GM23338 (cell line): ENCODE data around the gene PLA2G2E. TPM values are rescaled to one million over a fixed set of nuclear protein-coding genes. Genes with fewer than 3 reads are reported as not detected.
A peak's percentile ranks its signal among the peaks of the same experiment; 100 is the strongest.

Experiments used
- ATAC-seq: fragments of 200-7000 bp; cut with Tn5 transposase; 3 replicates; pipeline ENCODE4 v1.9.1; 2020
- DNase-seq: peaks from one replicate; pipeline ENCODE4 v3.0.0-alpha.2; 2015; ENCODE audit warnings: low spot score
- H2AFZ ChIP-seq: fragments of 200-600 bp; sonication (generic); 2 replicates; pipeline ENCODE4 v1.8.0; 2016; ENCODE audit warnings: antibody characterized with exemption, mild to moderate bottlenecking, moderate library complexity
- H3F3A ChIP-seq: fragments of 200-600 bp; sonication (generic); replicated peaks from 2 replicates; pipeline ENCODE4 v1.8.0; 2017; ENCODE audit warnings: antibody characterized with exemption, mixed run types, low read depth
- H3K27ac ChIP-seq: fragments of 200-600 bp; sonication (generic); 2 replicates; pipeline ENCODE4 v1.6.1; 2016; ENCODE audit warnings: low read depth
- H3K27me3 ChIP-seq: fragments of 200-600 bp; sonication (generic); 2 replicates; pipeline ENCODE4 v1.8.0; 2016; ENCODE audit warnings: mild to moderate bottlenecking, mixed run types, moderate library complexity; ENCODE audit not compliant: insufficient read depth
- H3K36me3 ChIP-seq: fragments of 200-600 bp; sonication (generic); 2 replicates; pipeline ENCODE4 v1.8.0; 2016; ENCODE audit warnings: mild to moderate bottlenecking; ENCODE audit not compliant: insufficient read depth
- H3K4me1 ChIP-seq: fragments of 200-600 bp; sonication (generic); 2 replicates; pipeline ENCODE4 v1.8.0; 2016; ENCODE audit warnings: mild to moderate bottlenecking, moderate library complexity; ENCODE audit not compliant: insufficient read depth
- H3K4me2 ChIP-seq: fragments of 200-600 bp; sonication (generic); 2 replicates; pipeline ENCODE4 v1.7.1; 2017; ENCODE audit warnings: mixed run types
- H3K4me3 ChIP-seq: fragments of 200-600 bp; sonication (generic); 2 replicates; pipeline ENCODE4 v1.6.1; 2016; ENCODE audit warnings: mixed run types
- H3K79me2 ChIP-seq: fragments of 200-600 bp; sonication (generic); replicated peaks from 2 replicates; pipeline ENCODE4 v1.8.0; 2017; ENCODE audit warnings: mild to moderate bottlenecking; ENCODE audit not compliant: insufficient read depth
- H3K9me2 ChIP-seq: fragments of 200-600 bp; sonication (generic); 2 replicates; pipeline ENCODE4 v1.8.0; 2017; ENCODE audit not compliant: insufficient read depth
- H4K20me1 ChIP-seq: fragments of 200-600 bp; sonication (generic); replicated peaks from 2 replicates; pipeline ENCODE4 v1.8.0; 2017; ENCODE audit warnings: mild to moderate bottlenecking; ENCODE audit not compliant: insufficient read depth
- H3K27ac Mint-ChIP-seq: 2 replicates; pipeline ENCODE4 v1.8.0; 2020; ENCODE audit warnings: inconsistent platforms, mild to moderate bottlenecking, moderate library complexity, mixed read lengths
- H3K27me3 Mint-ChIP-seq: 3 replicates; pipeline ENCODE4 v1.8.0; 2022; ENCODE audit warnings: low read depth, mild to moderate bottlenecking, moderate library complexity, mixed read lengths, inconsistent platforms; ENCODE audit not compliant: insufficient read depth, poor library complexity
- H3K36me3 Mint-ChIP-seq: 3 replicates; pipeline ENCODE4 v1.8.0; 2021; ENCODE audit warnings: low read depth, mild to moderate bottlenecking, inconsistent platforms, moderate library complexity, mixed read lengths
- H3K4me1 Mint-ChIP-seq: 3 replicates; pipeline ENCODE4 v1.8.0; 2020; ENCODE audit warnings: mild to moderate bottlenecking, inconsistent platforms, mixed read lengths
- H3K4me3 Mint-ChIP-seq: 3 replicates; pipeline ENCODE4 v1.8.0; 2021; ENCODE audit warnings: moderate library complexity, mild to moderate bottlenecking, inconsistent platforms, mixed read lengths
- H3K9me3 Mint-ChIP-seq: 3 replicates; pipeline ENCODE4 v1.8.0; 2020; ENCODE audit warnings: moderate library complexity, mild to moderate bottlenecking, inconsistent platforms, mixed read lengths
- CREB1 ChIP-seq: fragments of 250-450 bp; sonication (Bioruptor Pico); IDR thresholded peaks from 2 replicates; pipeline ENCODE4 v1.5.0; 2020; ENCODE audit warnings: low read depth, mild to moderate bottlenecking, moderate library complexity
- EZH2 ChIP-seq: fragments of 200-600 bp; sonication (generic); IDR thresholded peaks from one replicate; pipeline ENCODE4 v1.8.0; 2017; ENCODE audit warnings: antibody characterized with exemption, mild to moderate bottlenecking, low read depth; ENCODE audit not compliant: unreplicated experiment
- EZH2phosphoT487 ChIP-seq: fragments of 200-600 bp; sonication (generic); IDR thresholded peaks from one replicate; pipeline ENCODE4 v1.8.1; 2018; ENCODE audit warnings: antibody characterized with exemption; ENCODE audit not compliant: unreplicated experiment
- JUNB ChIP-seq: IDR thresholded peaks from one replicate; pipeline ENCODE4 v1.6.1; 2016; ENCODE audit warnings: antibody characterized with exemption; ENCODE audit not compliant: unreplicated experiment
- NANOG ChIP-seq: IDR thresholded peaks from 2 replicates; pipeline ENCODE4 v1.6.1; 2016; ENCODE audit warnings: antibody characterized with exemption, borderline replicate concordance
- POLR2AphosphoS5 ChIP-seq: IDR thresholded peaks from 2 replicates; pipeline ENCODE4 v1.6.1; 2016; ENCODE audit warnings: antibody characterized with exemption, low read depth
- STAT1 ChIP-seq: IDR thresholded peaks from one replicate; pipeline ENCODE4 v1.6.1; 2016; ENCODE audit warnings: antibody characterized with exemption; ENCODE audit not compliant: unreplicated experiment
- ZNF114 ChIP-seq: fragments of 250-450 bp; sonication (Bioruptor Pico); IDR thresholded peaks from 2 replicates; pipeline ENCODE4 v1.5.0; 2020; ENCODE audit warnings: mild to moderate bottlenecking, moderate library complexity
- ZNF331 ChIP-seq: fragments of 250-450 bp; sonication (Bioruptor Pico); IDR thresholded peaks from 2 replicates; pipeline ENCODE4 v1.5.0; 2020; ENCODE audit warnings: low read depth, mild to moderate bottlenecking, moderate library complexity
- polyA plus RNA-seq: library from polyadenylated mRNA; unstranded; fragments of >200 nt; fragmentation: Nextera tagmentation; extraction: Ambion mirVana; gene quantifications from 2 replicates; pipeline ENCODE4 v1.2.1, GENCODE V29; 2016
- total RNA-seq: library from RNA; depleted of rRNA; stranded (reverse); fragments of >200 nt; shearing (Covaris generic); gene quantifications from 2 replicates; pipeline ENCODE4 v1.2.3, GENCODE V29; 2014
- TF ChIP-seq, protein P1 (sequence below): IDR thresholded peaks from one replicate; pipeline ENCODE4 v1.6.1; 2018; ENCODE audit warnings: antibody characterized with exemption; ENCODE audit not compliant: unreplicated experiment
- TF ChIP-seq, protein P2 (sequence below): IDR thresholded peaks from 2 replicates; pipeline ENCODE4 v1.6.1; 2016; ENCODE audit warnings: antibody characterized with exemption
- TF ChIP-seq, protein P3 (sequence below), 2 experiments: fragments of 200-600 bp in 1 of 2; sonication (generic) in 1 of 2; conservative IDR thresholded peaks; 2 replicates each; pipeline versions ENCODE4 v1.5.1 to v1.6.1; 2016 to 2017; ENCODE audit warnings: antibody characterized with exemption in 2 of 2, low read depth in 2 of 2, mild to moderate bottlenecking in 2 of 2, moderate library complexity in 1 of 2

The PLA2G2E gene
- total and polyA plus RNA-seq, 2 experiments from 2014 or later = not detected

GRCh38 chr1:19971664-19972063, 48.2 kb upstream of the PLA2G2E start:
- Histone ChIP-seq H3K27me3 (no peaks in the 10 kb centered on the region), H3K27ac (no peak overlapping the region), H2AFZ (no peak overlapping the region), H4K20me1 (no peaks in the 10 kb centered on the region), H3K36me3 (no peaks in the 10 kb centered on the region), H3K4me2 (no peak overlapping the region), H3K9me2 (no peaks in the 10 kb centered on the region), H3K4me1 (peaks cover 5% of the 10 kb centered on the region; the same call in 1 of the 2 replicates), H3K4me3 (no peak overlapping the region), H3K79me2 (no peaks in the 10 kb centered on the region), H3F3A (no peaks in the 10 kb centered on the region)
- Mint-ChIP-seq H3K27ac (no peak overlapping the region), H3K4me3 (no peak overlapping the region), H3K9me3 (no peaks in the 10 kb centered on the region), H3K36me3 (no peaks in the 10 kb centered on the region), H3K4me1 (peaks cover 14% of the 10 kb centered on the region; the same call in 2 of the 3 replicates), H3K27me3 (peaks cover 9% of the 10 kb centered on the region)
- no peak for ATAC-seq
- no peak for DNase-seq
- TF ChIP-seq, protein P1, sequence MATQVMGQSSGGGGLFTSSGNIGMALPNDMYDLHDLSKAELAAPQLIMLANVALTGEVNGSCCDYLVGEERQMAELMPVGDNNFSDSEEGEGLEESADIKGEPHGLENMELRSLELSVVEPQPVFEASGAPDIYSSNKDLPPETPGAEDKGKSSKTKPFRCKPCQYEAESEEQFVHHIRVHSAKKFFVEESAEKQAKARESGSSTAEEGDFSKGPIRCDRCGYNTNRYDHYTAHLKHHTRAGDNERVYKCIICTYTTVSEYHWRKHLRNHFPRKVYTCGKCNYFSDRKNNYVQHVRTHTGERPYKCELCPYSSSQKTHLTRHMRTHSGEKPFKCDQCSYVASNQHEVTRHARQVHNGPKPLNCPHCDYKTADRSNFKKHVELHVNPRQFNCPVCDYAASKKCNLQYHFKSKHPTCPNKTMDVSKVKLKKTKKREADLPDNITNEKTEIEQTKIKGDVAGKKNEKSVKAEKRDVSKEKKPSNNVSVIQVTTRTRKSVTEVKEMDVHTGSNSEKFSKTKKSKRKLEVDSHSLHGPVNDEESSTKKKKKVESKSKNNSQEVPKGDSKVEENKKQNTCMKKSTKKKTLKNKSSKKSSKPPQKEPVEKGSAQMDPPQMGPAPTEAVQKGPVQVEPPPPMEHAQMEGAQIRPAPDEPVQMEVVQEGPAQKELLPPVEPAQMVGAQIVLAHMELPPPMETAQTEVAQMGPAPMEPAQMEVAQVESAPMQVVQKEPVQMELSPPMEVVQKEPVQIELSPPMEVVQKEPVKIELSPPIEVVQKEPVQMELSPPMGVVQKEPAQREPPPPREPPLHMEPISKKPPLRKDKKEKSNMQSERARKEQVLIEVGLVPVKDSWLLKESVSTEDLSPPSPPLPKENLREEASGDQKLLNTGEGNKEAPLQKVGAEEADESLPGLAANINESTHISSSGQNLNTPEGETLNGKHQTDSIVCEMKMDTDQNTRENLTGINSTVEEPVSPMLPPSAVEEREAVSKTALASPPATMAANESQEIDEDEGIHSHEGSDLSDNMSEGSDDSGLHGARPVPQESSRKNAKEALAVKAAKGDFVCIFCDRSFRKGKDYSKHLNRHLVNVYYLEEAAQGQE = no peak
- TF ChIP-seq EZH2phosphoT487 (no peak), NANOG (no peak), STAT1 (no peak), CREB1 (CRISPR knock-in tag) (no peak), JUNB (no peak)
- TF ChIP-seq, protein P2, sequence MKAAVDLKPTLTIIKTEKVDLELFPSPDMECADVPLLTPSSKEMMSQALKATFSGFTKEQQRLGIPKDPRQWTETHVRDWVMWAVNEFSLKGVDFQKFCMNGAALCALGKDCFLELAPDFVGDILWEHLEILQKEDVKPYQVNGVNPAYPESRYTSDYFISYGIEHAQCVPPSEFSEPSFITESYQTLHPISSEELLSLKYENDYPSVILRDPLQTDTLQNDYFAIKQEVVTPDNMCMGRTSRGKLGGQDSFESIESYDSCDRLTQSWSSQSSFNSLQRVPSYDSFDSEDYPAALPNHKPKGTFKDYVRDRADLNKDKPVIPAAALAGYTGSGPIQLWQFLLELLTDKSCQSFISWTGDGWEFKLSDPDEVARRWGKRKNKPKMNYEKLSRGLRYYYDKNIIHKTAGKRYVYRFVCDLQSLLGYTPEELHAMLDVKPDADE = no peak

DNA sequence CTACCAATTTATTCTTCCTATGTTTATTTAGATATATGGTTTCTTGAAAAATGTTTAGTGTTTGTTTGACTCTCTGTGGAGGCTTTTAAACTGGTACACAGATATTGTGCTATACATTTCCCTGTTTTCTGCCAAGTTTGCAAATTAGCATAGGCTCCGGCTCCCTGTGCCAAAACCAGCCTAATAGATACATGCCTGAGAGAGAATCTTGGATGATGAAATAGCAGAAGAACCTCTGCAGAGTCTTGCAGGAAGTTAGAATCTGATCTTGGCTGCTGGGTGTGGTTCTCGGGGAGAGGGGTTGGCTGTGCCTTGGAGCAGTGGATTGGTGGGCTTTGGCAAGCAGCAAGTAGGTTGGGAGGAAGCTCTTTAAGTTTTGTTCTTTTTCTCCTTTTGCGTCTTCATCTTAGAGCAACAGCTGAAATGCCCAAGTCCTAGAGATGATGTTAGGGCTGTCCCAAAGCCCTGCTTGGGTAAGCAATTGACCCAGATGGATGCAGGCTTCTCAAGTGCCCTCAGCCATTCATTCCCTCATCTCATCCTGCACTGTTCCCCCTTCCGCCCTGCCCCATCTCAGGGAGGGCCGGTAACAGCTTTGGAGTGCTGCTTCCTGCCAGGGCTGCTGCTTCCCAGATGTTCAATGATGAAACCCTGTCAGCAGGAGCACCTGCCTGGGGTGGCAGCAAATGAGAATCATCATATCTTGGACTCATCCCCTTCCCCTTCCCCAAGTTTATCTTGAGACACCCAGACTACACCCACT, 46.7 kb upstream of the PLA2G2E start:
- TF ChIP-seq JUNB = no peak
- TF ChIP-seq EZH2phosphoT487 = no peak
- TF ChIP-seq ZNF331 (CRISPR knock-in tag) = no peak
- no peak for TF ChIP-seq STAT1
- TF ChIP-seq, protein P3, sequence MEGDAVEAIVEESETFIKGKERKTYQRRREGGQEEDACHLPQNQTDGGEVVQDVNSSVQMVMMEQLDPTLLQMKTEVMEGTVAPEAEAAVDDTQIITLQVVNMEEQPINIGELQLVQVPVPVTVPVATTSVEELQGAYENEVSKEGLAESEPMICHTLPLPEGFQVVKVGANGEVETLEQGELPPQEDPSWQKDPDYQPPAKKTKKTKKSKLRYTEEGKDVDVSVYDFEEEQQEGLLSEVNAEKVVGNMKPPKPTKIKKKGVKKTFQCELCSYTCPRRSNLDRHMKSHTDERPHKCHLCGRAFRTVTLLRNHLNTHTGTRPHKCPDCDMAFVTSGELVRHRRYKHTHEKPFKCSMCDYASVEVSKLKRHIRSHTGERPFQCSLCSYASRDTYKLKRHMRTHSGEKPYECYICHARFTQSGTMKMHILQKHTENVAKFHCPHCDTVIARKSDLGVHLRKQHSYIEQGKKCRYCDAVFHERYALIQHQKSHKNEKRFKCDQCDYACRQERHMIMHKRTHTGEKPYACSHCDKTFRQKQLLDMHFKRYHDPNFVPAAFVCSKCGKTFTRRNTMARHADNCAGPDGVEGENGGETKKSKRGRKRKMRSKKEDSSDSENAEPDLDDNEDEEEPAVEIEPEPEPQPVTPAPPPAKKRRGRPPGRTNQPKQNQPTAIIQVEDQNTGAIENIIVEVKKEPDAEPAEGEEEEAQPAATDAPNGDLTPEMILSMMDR (conservative IDR thresholded peaks at IDR 0.05; ENCODE audit: low read depth in 2 of 2) = no peak
- TF ChIP-seq EZH2 = no peak
- TF ChIP-seq POLR2AphosphoS5 = no peak
- TF ChIP-seq ZNF114 (CRISPR knock-in tag) = no peak
- Mint-ChIP-seq H3K4me1 (peaks cover 9% of the 10 kb centered on the region; the same call in 2 of the 3 replicates), H3K4me3 (no peak overlapping the region), H3K9me3 (no peaks in the 10 kb centered on the region), H3K36me3 (no peaks in the 10 kb centered on the region), H3K27me3 (peaks cover 6% of the 10 kb centered on the region), H3K27ac (no peak overlapping the region)
- ATAC-seq (no peak), DNase-seq (no peak)
- peak overlapping the region; percentile 72 for H2AFZ ChIP-seq
- H3K9me2 ChIP-seq = no peaks in the 10 kb centered on the region
- H4K20me1 ChIP-seq = no peaks in the 10 kb centered on the region
- H3K27me3 ChIP-seq = no peaks in the 10 kb centered on the region
- no peaks in the 10 kb centered on the region for H3K36me3 ChIP-seq
- no peak overlapping the region for H3K27ac ChIP-seq
- H3K4me2 ChIP-seq = no peak overlapping the region
- no peaks in the 10 kb centered on the region for H3K79me2 ChIP-seq
- H3F3A ChIP-seq = no peaks in the 10 kb centered on the region
- peaks cover 1% of the 10 kb centered on the region; the same call in 1 of the 2 replicates for H3K4me1 ChIP-seq
- H3K4me3 ChIP-seq = no peak overlapping the region
